GM21529 (cell line): ENCODE results near the gene SMIM31.

Experiments
- ATAC-seq: cut with Tn5 transposase; IDR thresholded peaks from one replicate; pipeline ENCODE4 v1.9.1; 2021; ENCODE audit not compliant: unreplicated experiment

The SMIM31 gene

GRCh38 chr4:164780839-164781238 lies 26.9 kb downstream of the SMIM31 start:
- no peak for ATAC-seq

GRCh38 chr4:164783976-164784375 lies 30.0 kb downstream of the SMIM31 start:
- no peak for ATAC-seq

- no peak for ATAC-seq
Measured at GRCh38 chr4:164789047-164789446, 35.1 kb downstream of the SMIM31 start.

GRCh38 chr4:164790249-164790648 lies 36.3 kb downstream of the SMIM31 start:
- no peak for ATAC-seq

- ATAC-seq = no peak
Measured at GRCh38 chr4:164799410-164799809, 45.5 kb downstream of the SMIM31 start.

GRCh38 chr4:164800786-164801185 lies 46.9 kb downstream of the SMIM31 start:
- no peak for ATAC-seq

- ATAC-seq = no peak
Measured at GRCh38 chr4:164802301-164802901, 48.5 kb downstream of the SMIM31 start.

GRCh38 chr4:164803702-164804101 lies 49.8 kb downstream of the SMIM31 start:
- no peak for ATAC-seq

GRCh38 chr4:164807611-164808010 lies 53.7 kb downstream of the SMIM31 start:
- no peak for ATAC-seq

GRCh38 chr4:164813554-164813953 lies 59.6 kb downstream of the SMIM31 start:
- ATAC-seq = no peak

GRCh38 chr4:164815711-164816110 lies 61.8 kb downstream of the SMIM31 start:
- no peak for ATAC-seq

GRCh38 chr4:164819366-164819765 lies 65.4 kb downstream of the SMIM31 start:
- no peak for ATAC-seq

GRCh38 chr4:164821711-164822110 lies 67.8 kb downstream of the SMIM31 start:
- no peak for ATAC-seq

- no peak for ATAC-seq
Measured at GRCh38 chr4:164824581-164824980, 70.7 kb downstream of the SMIM31 start.

- no peak for ATAC-seq
Measured at GRCh38 chr4:164828955-164829354, 75.0 kb downstream of the SMIM31 start.

- ATAC-seq = no peak
Measured at GRCh38 chr4:164846566-164846965, 92.6 kb downstream of the SMIM31 start.

- no peak for ATAC-seq
Measured at GRCh38 chr4:164847016-164847415, 93.1 kb downstream of the SMIM31 start.

- peak; percentile 74 for ATAC-seq
Measured at GRCh38 chr4:164847967-164848649, 94.2 kb downstream of the SMIM31 start.
